Smooth muscle cell (in vitro differentiated cells): ENCODE data around the gene FAM210A. TPM values are rescaled to one million over a fixed set of nuclear protein-coding genes. Genes with fewer than 3 reads are reported as not detected.
"Not testable (repeated sequence)": the region's sequence is repeated elsewhere in the genome, so short reads cannot be mapped to it uniquely, and the experiment has no call there.

Experiments used
- DNase-seq: peaks from one replicate; lab custom pipeline; 2025; ENCODE audit not compliant: unreplicated experiment; lab: John Stamatoyannopoulos, UW
- H2AFZ ChIP-seq: fragments of 200-600 bp; sonication (generic); 2 replicates; pipeline ENCODE4 v1.6.0; 2016; ENCODE audit warnings: antibody characterized with exemption, low read depth, mild to moderate bottlenecking
- H3F3A ChIP-seq: fragments of 200-600 bp; sonication (generic); 2 replicates; pipeline ENCODE4 v1.6.0; 2017; ENCODE audit warnings: antibody characterized with exemption, low read depth
- H3K27ac ChIP-seq: fragments of 200-600 bp; sonication (generic); 2 replicates; pipeline ENCODE4 v1.5.1; 2016; ENCODE audit warnings: low read depth, mild to moderate bottlenecking
- H3K27me3 ChIP-seq: fragments of 200-600 bp; sonication (generic); 2 replicates; pipeline ENCODE4 v1.6.1; 2016; ENCODE audit warnings: low read depth, mild to moderate bottlenecking
- H3K36me3 ChIP-seq: fragments of 200-600 bp; sonication (generic); 2 replicates; pipeline ENCODE4 v1.5.1; 2016; ENCODE audit warnings: low read depth
- H3K4me1 ChIP-seq: fragments of 200-600 bp; sonication (generic); 2 replicates; pipeline ENCODE4 v1.5.1; 2016; ENCODE audit warnings: low read depth
- H3K4me2 ChIP-seq: fragments of 200-600 bp; sonication (generic); 2 replicates; pipeline ENCODE4 v1.6.0; 2016; ENCODE audit warnings: mild to moderate bottlenecking
- H3K4me3 ChIP-seq: fragments of 200-600 bp; sonication (generic); 2 replicates; pipeline ENCODE4 v1.5.1; 2016; ENCODE audit warnings: mild to moderate bottlenecking
- H3K79me2 ChIP-seq: fragments of 200-600 bp; sonication (generic); 2 replicates; pipeline ENCODE4 v1.6.0; 2016; ENCODE audit warnings: low read depth, mild to moderate bottlenecking
- H3K9ac ChIP-seq: fragments of 200-600 bp; sonication (generic); 2 replicates; pipeline ENCODE4 v1.6.0; 2016; ENCODE audit warnings: low read depth
- H3K9me3 ChIP-seq: fragments of 200-600 bp; sonication (generic); replicated peaks from 2 replicates; pipeline ENCODE4 v1.5.1; 2016; ENCODE audit warnings: low read depth
- H4K20me1 ChIP-seq: fragments of 200-600 bp; sonication (generic); 2 replicates; pipeline ENCODE4 v1.6.0; 2016; ENCODE audit warnings: low read depth
- CTCF ChIP-seq: fragments of 200-600 bp; sonication (generic); IDR thresholded peaks from 2 replicates; pipeline ENCODE4 v1.5.1; 2017; ENCODE audit warnings: borderline replicate concordance, mild to moderate bottlenecking, antibody characterized with exemption; ENCODE audit not compliant: insufficient read depth, poor library complexity, severe bottlenecking
- WGBS: methylation state at CpG from one replicate; pipeline ENCODE4 v1.1.7; 2016; ENCODE audit warnings: low lambda C conversion rate; 5-methylcytosine and 5-hydroxymethylcytosine counted together
- polyA plus RNA-seq: library from polyadenylated mRNA; unstranded; fragments of >200 nt; fragmentation: Nextera tagmentation; extraction: Ambion mirVana; gene quantifications from 2 replicates; pipeline ENCODE4 v1.2.1, GENCODE V29; 2016
- total RNA-seq: library from RNA; depleted of rRNA; stranded (reverse); fragments of >200 nt; gene quantifications from 2 replicates; pipeline ENCODE4 v1.2.3, GENCODE V29; 2014

FAM210A gene
- total and polyA plus RNA-seq, 2 experiments from 2014 or later = 16.0 to 16.6 TPM

GRCh38 chr18:13684546-13684945 lies 41.8 kb downstream of the FAM210A start:
- H3K27me3 ChIP-seq = no peaks in the 10 kb centered on the region
- no peak overlapping the region for H3K4me2 ChIP-seq
- H3K9me3 ChIP-seq = no peaks in the 10 kb centered on the region
- no peak overlapping the region for H2AFZ ChIP-seq
- peaks cover 64% of the 10 kb centered on the region for H3K79me2 ChIP-seq
- 95% methylated on average over 4 of the region's 4 CpGs for whole genome bisulfite sequencing
- no peak overlapping the region for H3K9ac ChIP-seq
- H3F3A ChIP-seq = no peaks in the 10 kb centered on the region
- H4K20me1 ChIP-seq = peaks cover 96% of the 10 kb centered on the region
- no peak overlapping the region for H3K27ac ChIP-seq
- H3K4me3 ChIP-seq = no peak overlapping the region
- no peak for DNase-seq
- no peaks in the 10 kb centered on the region for H3K4me1 ChIP-seq
- TF ChIP-seq CTCF = no peak
- no peaks in the 10 kb centered on the region for H3K36me3 ChIP-seq

- no peaks in the 10 kb centered on the region for H3K27me3 ChIP-seq
- no peak overlapping the region for H3K27ac ChIP-seq
- no peaks in the 10 kb centered on the region for H3K9me3 ChIP-seq
- TF ChIP-seq CTCF = no peak
- no peaks in the 10 kb centered on the region for H3K36me3 ChIP-seq
- WGBS = 95% methylated on average over 6 of the region's 6 CpGs
- DNase-seq = no peak
- H3K9ac ChIP-seq = no peak overlapping the region
- H3K4me2 ChIP-seq = no peak overlapping the region
- H4K20me1 ChIP-seq = peaks cover 68% of the 10 kb centered on the region
- H3K4me3 ChIP-seq = no peak overlapping the region
- no peaks in the 10 kb centered on the region for H3K4me1 ChIP-seq
- H3F3A ChIP-seq = no peaks in the 10 kb centered on the region
- peaks cover 49% of the 10 kb centered on the region for H3K79me2 ChIP-seq
- H2AFZ ChIP-seq = no peak overlapping the region
These were observed 44.7 kb downstream of the FAM210A start for GRCh38 chr18:13681701-13682100.

- H3K9me3 ChIP-seq = no peaks in the 10 kb centered on the region
- no peak overlapping the region for H3K27ac ChIP-seq
- H3K79me2 ChIP-seq = peaks cover 41% of the 10 kb centered on the region
- H3K4me3 ChIP-seq = no peak overlapping the region
- H3K4me2 ChIP-seq = no peak overlapping the region
- H2AFZ ChIP-seq = no peak overlapping the region
- WGBS = 49% methylated on average over 5 of the region's 5 CpGs
- H3K36me3 ChIP-seq = no peaks in the 10 kb centered on the region
- TF ChIP-seq CTCF = peak; percentile 52
- no peaks in the 10 kb centered on the region for H3K27me3 ChIP-seq
- H3F3A ChIP-seq = no peaks in the 10 kb centered on the region
- peaks cover 57% of the 10 kb centered on the region for H4K20me1 ChIP-seq
- H3K4me1 ChIP-seq = no peaks in the 10 kb centered on the region
- no peak overlapping the region for H3K9ac ChIP-seq
- no peak for DNase-seq
These were observed 45.7 kb downstream of the FAM210A start for GRCh38 chr18:13680612-13681011.

GRCh38 chr18:13677350-13677749 lies 49.0 kb downstream of the FAM210A start:
- DNase-seq, H3K36me3 ChIP-seq, H3K27me3 ChIP-seq, H2AFZ ChIP-seq, H3K4me3 ChIP-seq, H3K4me1 ChIP-seq, H3K9me3 ChIP-seq, H3K27ac ChIP-seq, H3K4me2 ChIP-seq, H3K9ac ChIP-seq, H3F3A ChIP-seq: not testable (repeated sequence)
- peaks cover 25% of the 10 kb centered on the region for H4K20me1 ChIP-seq
- H3K79me2 ChIP-seq = peaks cover 25% of the 10 kb centered on the region
- WGBS = 98% methylated on average over 13 of the region's 13 CpGs
